GM13977 (cell line): ENCODE results near the gene DYNAP.

Source experiments
- DNase-seq: peaks from one replicate; pipeline ENCODE4 v3.0.0; 2012; ENCODE audit warnings: low spot score
- in situ Hi-C: fragments of 300-500 bp; cut with MboI; formaldehyde crosslinking; loops from one replicate; pipeline ENCODE4 v1.12.0; 2022; ENCODE audit warnings: low sequenced_read_pairs, low pct_unique_long_range_greater_than_20kb, mixed read lengths, inconsistent platforms; ENCODE audit not compliant: unreplicated experiment
- TF ChIP-seq, protein P1 (sequence below): IDR thresholded peaks from 2 replicates; pipeline ENCODE4 v1.5.1; 2012; ENCODE audit warnings: mild to moderate bottlenecking, control low read depth; ENCODE audit not compliant: insufficient read depth; ENCODE audit errors: extremely low read depth, missing control alignments

DYNAP gene

DNA sequence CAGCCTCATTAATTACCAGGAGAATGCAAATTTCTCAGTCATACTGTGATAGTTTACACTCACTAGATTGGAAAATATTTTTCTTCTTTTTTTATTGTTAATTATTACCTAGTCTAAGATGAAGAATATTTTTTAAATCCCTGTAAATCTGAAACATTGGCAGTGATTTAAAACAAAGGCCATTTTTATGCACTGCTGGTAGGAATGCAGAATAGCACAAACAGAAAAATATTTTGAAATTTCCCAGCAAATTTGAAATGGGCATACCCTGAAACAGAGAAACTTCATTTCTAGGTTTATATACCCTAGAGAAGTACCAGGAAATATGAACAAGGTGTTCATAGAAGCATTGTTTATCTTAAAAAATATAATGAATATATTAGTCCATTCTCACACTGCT is 31.0 kb downstream of the DYNAP start:
- TF ChIP-seq, protein P1, sequence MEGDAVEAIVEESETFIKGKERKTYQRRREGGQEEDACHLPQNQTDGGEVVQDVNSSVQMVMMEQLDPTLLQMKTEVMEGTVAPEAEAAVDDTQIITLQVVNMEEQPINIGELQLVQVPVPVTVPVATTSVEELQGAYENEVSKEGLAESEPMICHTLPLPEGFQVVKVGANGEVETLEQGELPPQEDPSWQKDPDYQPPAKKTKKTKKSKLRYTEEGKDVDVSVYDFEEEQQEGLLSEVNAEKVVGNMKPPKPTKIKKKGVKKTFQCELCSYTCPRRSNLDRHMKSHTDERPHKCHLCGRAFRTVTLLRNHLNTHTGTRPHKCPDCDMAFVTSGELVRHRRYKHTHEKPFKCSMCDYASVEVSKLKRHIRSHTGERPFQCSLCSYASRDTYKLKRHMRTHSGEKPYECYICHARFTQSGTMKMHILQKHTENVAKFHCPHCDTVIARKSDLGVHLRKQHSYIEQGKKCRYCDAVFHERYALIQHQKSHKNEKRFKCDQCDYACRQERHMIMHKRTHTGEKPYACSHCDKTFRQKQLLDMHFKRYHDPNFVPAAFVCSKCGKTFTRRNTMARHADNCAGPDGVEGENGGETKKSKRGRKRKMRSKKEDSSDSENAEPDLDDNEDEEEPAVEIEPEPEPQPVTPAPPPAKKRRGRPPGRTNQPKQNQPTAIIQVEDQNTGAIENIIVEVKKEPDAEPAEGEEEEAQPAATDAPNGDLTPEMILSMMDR: no peak

DNA sequence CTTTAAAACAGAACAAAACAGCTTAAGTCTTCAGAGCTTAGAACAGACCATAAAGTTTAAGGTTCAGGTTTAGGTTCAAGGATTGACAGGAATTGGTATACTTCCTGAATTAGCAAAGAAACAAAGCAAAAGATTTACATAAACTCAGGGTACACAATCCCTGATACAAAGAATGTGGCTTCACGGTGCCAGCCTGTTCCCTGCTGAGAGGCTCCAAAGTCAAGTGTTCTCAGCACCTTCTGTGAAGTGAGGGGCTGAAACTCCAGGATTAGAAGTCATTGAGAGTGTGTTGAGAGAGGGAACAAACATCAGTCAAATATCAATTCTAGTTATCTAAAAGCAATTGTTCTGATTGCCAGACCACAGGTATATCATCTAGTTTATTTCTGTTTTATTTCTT is 35.7 kb downstream of the DYNAP start:
- DNase-seq: no peak
- TF ChIP-seq, protein P1: no peak
- in situ Hi-C loops: no loop called here

More for the DNA sequence above, 31.0 kb downstream of the DYNAP start:
- in situ Hi-C loops: no loop called here
- no peak for DNase-seq

DNA sequence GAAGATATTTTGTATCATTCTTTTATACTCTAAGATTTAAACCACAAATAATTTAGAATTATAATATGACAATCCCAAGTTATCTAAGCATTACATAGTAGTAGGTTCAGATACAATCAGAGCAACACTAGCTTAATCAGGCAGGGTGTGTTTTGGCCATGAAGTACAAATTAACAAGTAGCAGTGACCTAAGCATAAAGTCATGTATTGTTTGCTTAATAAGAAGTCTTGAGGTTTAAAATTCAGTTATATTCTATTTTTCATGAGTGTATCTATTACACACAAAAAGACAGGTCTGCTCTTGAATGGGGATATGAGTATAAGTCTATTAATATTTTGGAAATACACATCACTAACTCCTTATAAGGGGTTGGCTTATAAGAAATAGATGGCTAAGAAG is 39.9 kb downstream of the DYNAP start:
- in situ Hi-C loops: no loop called here
- TF ChIP-seq, protein P1: no peak
- DNase-seq: no peak

DNA sequence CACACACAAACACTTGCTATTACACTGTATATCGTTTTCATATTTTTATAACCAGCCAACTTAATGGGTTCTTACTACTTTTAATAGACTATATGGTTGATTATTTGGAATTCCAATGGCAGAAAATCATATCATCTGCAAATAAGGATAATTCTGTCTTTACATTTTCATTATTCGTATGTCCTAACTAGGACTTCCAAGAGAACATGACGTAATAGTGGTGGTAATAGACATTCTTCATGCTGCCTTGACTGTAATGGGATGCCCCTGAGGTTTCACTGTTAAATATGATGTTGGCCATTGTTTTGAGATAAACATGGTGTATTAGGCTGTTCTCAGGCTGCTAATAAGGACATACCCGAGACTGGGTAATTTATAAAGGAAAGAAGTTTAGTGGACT is 45.2 kb downstream of the DYNAP start:
- DNase-seq: no peak
- in situ Hi-C loops: no loop called here
- TF ChIP-seq, protein P1: no peak

DNA sequence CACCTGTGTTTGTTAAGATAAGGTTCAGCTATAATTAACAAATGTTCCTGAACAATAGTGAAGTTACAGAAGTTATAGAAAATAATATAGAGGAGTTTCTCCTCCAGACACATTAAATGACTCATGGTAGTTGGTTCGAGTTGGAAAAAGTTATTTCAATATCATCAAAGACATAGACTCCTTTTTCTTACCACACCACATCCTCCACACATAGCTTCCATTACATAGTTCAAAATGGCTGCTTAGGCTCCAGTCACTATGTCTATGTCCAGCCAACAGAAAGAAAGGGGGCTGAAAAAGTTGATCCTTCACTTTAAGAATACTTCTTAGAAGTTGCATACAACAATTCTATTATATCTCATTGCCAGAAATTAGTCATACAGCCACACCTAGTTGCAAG is 50.7 kb downstream of the DYNAP start:
- DNase-seq: no peak
- TF ChIP-seq, protein P1: no peak
- in situ Hi-C loops: no loop called here

DNA sequence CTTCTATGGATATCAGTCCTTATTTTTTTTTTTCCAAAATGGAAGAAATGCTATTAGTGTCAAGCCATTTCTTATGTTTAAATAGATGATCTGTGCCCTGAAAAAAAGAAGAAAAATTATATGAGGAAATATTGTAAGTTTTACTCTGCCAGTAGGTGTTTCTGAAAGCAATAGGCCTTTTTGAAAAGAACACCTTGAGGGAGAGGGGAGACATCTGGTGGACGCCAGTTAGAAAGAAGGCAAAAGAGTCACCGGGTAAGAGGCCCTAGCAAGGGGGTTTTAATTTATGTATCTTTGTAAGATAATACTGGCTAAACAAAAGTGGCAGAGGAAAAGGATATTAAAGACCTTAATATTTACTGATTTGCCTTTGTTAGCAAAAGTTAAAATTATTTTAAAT is 56.1 kb downstream of the DYNAP start:
- TF ChIP-seq, protein P1: peak; percentile 41
- peak; percentile 5 for DNase-seq
- in situ Hi-C loops: no loop called here
